Cardiac muscle cell (in vitro differentiated cells and primary cell): ENCODE measurements around the gene CC2D2B. TPM values are rescaled to one million over a fixed set of nuclear protein-coding genes. Genes with fewer than 3 reads are reported as not detected.
"Not testable (repeated sequence)": the region's sequence is repeated elsewhere in the genome, so short reads cannot be mapped to it uniquely, and the experiment has no call there.

Experiments
- DNase-seq, 2 donors: peaks; one replicate each; pipeline versions ENCODE4 v3.0.0 to v3.0.0-alpha.2; 2010 to 2017; ENCODE audit warnings: low read depth in 1 of 2, low spot score in 1 of 2
- H3K27ac ChIP-seq: fragments of 200-600 bp; sonication (generic); 2 replicates; pipeline ENCODE4 v1.5.1; 2016
- H3K27me3 ChIP-seq: fragments of 200-600 bp; sonication (generic); 2 replicates; pipeline ENCODE4 v1.6.0; 2016; ENCODE audit warnings: control low read depth
- H3K36me3 ChIP-seq: fragments of 200-600 bp; sonication (generic); 2 replicates; pipeline ENCODE4 v1.5.1; 2016; ENCODE audit warnings: control low read depth
- H3K4me1 ChIP-seq: fragments of 200-600 bp; sonication (generic); 2 replicates; pipeline ENCODE4 v1.8.1; 2017; ENCODE audit warnings: low read depth, mild to moderate bottlenecking, mixed run types
- H3K4me3 ChIP-seq: fragments of 200-600 bp; sonication (generic); 2 replicates; pipeline ENCODE4 v1.5.1; 2016; ENCODE audit warnings: mild to moderate bottlenecking
- H3K9me3 ChIP-seq: fragments of 200-600 bp; sonication (generic); 2 replicates; pipeline ENCODE4 v1.5.1; 2017; ENCODE audit warnings: low read depth, mild to moderate bottlenecking, control low read depth
- CTCF ChIP-seq: IDR thresholded peaks from 2 replicates; pipeline ENCODE4 v1.5.1; 2012; ENCODE audit warnings: low read depth, mild to moderate bottlenecking, low read length
- polyA plus RNA-seq: library from polyadenylated mRNA; unstranded; fragments of >200 nt; fragmentation: Nextera tagmentation; extraction: Ambion mirVana; gene quantifications from 2 replicates; pipeline ENCODE4 v1.2.1, GENCODE V29; 2016
- total RNA-seq: library from RNA; depleted of rRNA; stranded (reverse); fragments of >200 nt; gene quantifications from 2 replicates; pipeline ENCODE4 v1.2.3, GENCODE V29; 2016

The CC2D2B gene
- total and polyA plus RNA-seq, 2 experiments from 2014 or later: 0.15 to 0.18 TPM

GRCh38 chr10:95987685-95988426 lies 80.1 kb downstream of the CC2D2B start:
- H3K27me3 ChIP-seq: no peaks in the 10 kb centered on the region
- no peaks in the 10 kb centered on the region for H3K9me3 ChIP-seq
- DNase-seq: no peak
- no peak overlapping the region for H3K27ac ChIP-seq
- H3K4me1 ChIP-seq: no peaks in the 10 kb centered on the region
- H3K36me3 ChIP-seq: no peaks in the 10 kb centered on the region
- no peak overlapping the region for H3K4me3 ChIP-seq
- no peak for TF ChIP-seq CTCF

- H3K27ac ChIP-seq: no peak overlapping the region
- DNase-seq: no peak
- TF ChIP-seq CTCF: no peak
- no peaks in the 10 kb centered on the region for H3K9me3 ChIP-seq
- no peaks in the 10 kb centered on the region for H3K36me3 ChIP-seq
- H3K4me3 ChIP-seq: no peak overlapping the region
- no peaks in the 10 kb centered on the region for H3K27me3 ChIP-seq
- no peaks in the 10 kb centered on the region for H3K4me1 ChIP-seq
Measured at GRCh38 chr10:95988702-95989101, 80.9 kb downstream of the CC2D2B start.

GRCh38 chr10:95994376-95994775 lies 86.6 kb downstream of the CC2D2B start:
- not testable (repeated sequence) for H3K9me3 ChIP-seq, H3K4me3 ChIP-seq, H3K27me3 ChIP-seq

GRCh38 chr10:95998255-95998784 lies 90.5 kb downstream of the CC2D2B start:
- Histone ChIP-seq H3K4me3 (no peak overlapping the region), H3K27ac (no peak overlapping the region)
- no peak for TF ChIP-seq CTCF

More at GRCh38 chr10:95994376-95994775, 86.6 kb downstream of the CC2D2B start:
- not testable (repeated sequence) for H3K36me3 ChIP-seq, DNase-seq, H3K27ac ChIP-seq, H3K4me1 ChIP-seq

GRCh38 chr10:96013956-96014355 lies 106.2 kb downstream of the CC2D2B start:
- no peaks in the 10 kb centered on the region for H3K36me3 ChIP-seq
- no peaks in the 10 kb centered on the region for H3K9me3 ChIP-seq
- H3K27ac ChIP-seq: no peak overlapping the region
- no peak for DNase-seq
- H3K4me1 ChIP-seq: no peaks in the 10 kb centered on the region
- peaks cover 4% of the 10 kb centered on the region for H3K27me3 ChIP-seq
- no peak overlapping the region for H3K4me3 ChIP-seq
- no peak for TF ChIP-seq CTCF

More at GRCh38 chr10:95998255-95998784, 90.5 kb downstream of the CC2D2B start:
- Histone ChIP-seq H3K4me1 (no peaks in the 10 kb centered on the region), H3K27me3 (no peaks in the 10 kb centered on the region), H3K9me3 (no peaks in the 10 kb centered on the region), H3K36me3 (no peaks in the 10 kb centered on the region)
- no peak for DNase-seq

GRCh38 chr10:96014473-96015102 lies 106.8 kb downstream of the CC2D2B start:
- Histone ChIP-seq H3K27ac (no peak overlapping the region), H3K27me3 (no peaks in the 10 kb centered on the region), H3K36me3 (no peaks in the 10 kb centered on the region), H3K4me3 (no peak overlapping the region), H3K9me3 (no peaks in the 10 kb centered on the region), H3K4me1 (no peaks in the 10 kb centered on the region)
- no peak for TF ChIP-seq CTCF
- DNase-seq: no peak
